Neural cell (in vitro differentiated cells): ENCODE measurements around the gene CRAT. TPM values are rescaled to one million over a fixed set of nuclear protein-coding genes. Genes with fewer than 3 reads are reported as not detected.
A peak's percentile ranks its signal among the peaks of the same experiment; 100 is the strongest.
"Not testable (repeated sequence)": the region's sequence is repeated elsewhere in the genome, so short reads cannot be mapped to it uniquely, and the experiment has no call there.

Experiments used
- H2AFZ ChIP-seq: fragments of 200-600, 300-800 bp; sonication (generic), shearing (Covaris generic); 2 replicates; pipeline ENCODE4 v1.6.0; 2014; ENCODE audit warnings: low read depth, mild to moderate bottlenecking, antibody characterized with exemption, low read length, moderate library complexity
- H3F3A ChIP-seq: fragments of 200-600 bp; shearing (Covaris generic); 2 replicates; pipeline ENCODE4 v1.6.1; 2016; ENCODE audit warnings: mild to moderate bottlenecking, moderate library complexity, mixed read lengths, antibody characterized with exemption, low read length; ENCODE audit not compliant: insufficient read depth, poor library complexity, severe bottlenecking
- H3K27ac ChIP-seq: fragments of 200-600, 300-800 bp; sonication (generic), shearing (Covaris generic); 2 replicates; pipeline ENCODE4 v1.5.1; 2014; ENCODE audit warnings: mild to moderate bottlenecking, low read length, moderate library complexity
- H3K27me3 ChIP-seq: fragments of 300-800, 200-600 bp; sonication (generic), shearing (Covaris generic); 2 replicates; pipeline ENCODE4 v1.6.0; 2014; ENCODE audit warnings: mild to moderate bottlenecking, low read depth, low read length, moderate library complexity; ENCODE audit not compliant: insufficient read depth
- H3K36me3 ChIP-seq: fragments of 300-800, 200-600 bp; sonication (generic), shearing (Covaris generic); 2 replicates; pipeline ENCODE4 v1.5.1; 2014; ENCODE audit warnings: mild to moderate bottlenecking, antibody characterized with exemption, low read length, moderate library complexity; ENCODE audit not compliant: insufficient read depth
- H3K4me2 ChIP-seq: fragments of 300-800, 200-600 bp; sonication (generic), shearing (Covaris generic); 2 replicates; pipeline ENCODE4 v1.6.0; 2014; ENCODE audit warnings: mild to moderate bottlenecking, low read length
- H3K4me3 ChIP-seq: fragments of 300-800, 200-600 bp; sonication (generic), shearing (Covaris generic); 2 replicates; pipeline ENCODE4 v1.5.1; 2014; ENCODE audit warnings: mild to moderate bottlenecking, low read length, moderate library complexity
- H3K79me2 ChIP-seq: fragments of 200-600 bp; shearing (Covaris generic); replicated peaks from 2 replicates; pipeline ENCODE4 v1.6.0; 2014; ENCODE audit warnings: mild to moderate bottlenecking, low read length, moderate library complexity; ENCODE audit not compliant: insufficient read depth
- H3K9ac ChIP-seq: fragments of 300-800, 200-600 bp; sonication (generic), shearing (Covaris generic); 2 replicates; pipeline ENCODE4 v1.6.1; 2016; ENCODE audit warnings: mild to moderate bottlenecking, low read length, mixed read lengths
- H3K9me2 ChIP-seq: fragments of 200-600 bp; shearing (Covaris generic); 2 replicates; pipeline ENCODE4 v1.6.1; 2016; ENCODE audit warnings: mild to moderate bottlenecking, low read length, mixed read lengths; ENCODE audit not compliant: insufficient read depth
- H3K9me3 ChIP-seq: fragments of 200-600, 300-800 bp; sonication (generic), shearing (Covaris generic); 2 replicates; pipeline ENCODE4 v1.6.1; 2016; ENCODE audit warnings: mild to moderate bottlenecking, mixed run types, low read length, moderate library complexity, mixed read lengths
- H4K20me1 ChIP-seq: fragments of 200-600 bp; shearing (Covaris generic); 2 replicates; pipeline ENCODE4 v1.6.1; 2016; ENCODE audit warnings: mild to moderate bottlenecking, mixed run types; ENCODE audit not compliant: insufficient read depth
- EP300 ChIP-seq: fragments of 450-650 bp; conservative IDR thresholded peaks from 2 replicates; pipeline ENCODE4 v1.6.1; 2014; ENCODE audit warnings: antibody characterized with exemption, mild to moderate bottlenecking, moderate library complexity; ENCODE audit not compliant: poor library complexity, severe bottlenecking
- EZH2 ChIP-seq: fragments of 200-600, 300-800 bp; shearing (Covaris generic), sonication (generic); IDR thresholded peaks from 2 replicates; pipeline ENCODE4 v1.6.1; 2014; ENCODE audit warnings: antibody characterized with exemption, low read length, borderline replicate concordance, mild to moderate bottlenecking; ENCODE audit not compliant: insufficient read depth, poor library complexity, severe bottlenecking
- MXI1 ChIP-seq: fragments of 450-650 bp; conservative IDR thresholded peaks from 2 replicates; pipeline ENCODE4 v1.6.1; 2014; ENCODE audit warnings: antibody characterized with exemption, mild to moderate bottlenecking; ENCODE audit not compliant: poor library complexity, severe bottlenecking
- POLR2AphosphoS5 ChIP-seq: IDR thresholded peaks from 2 replicates; pipeline ENCODE4 v1.6.1; 2012
- RAD21 ChIP-seq: fragments of 450-650 bp; conservative IDR thresholded peaks from 2 replicates; pipeline ENCODE4 v1.6.1; 2014; ENCODE audit warnings: antibody characterized with exemption, mild to moderate bottlenecking, moderate library complexity
- SMC3 ChIP-seq: fragments of 450-650 bp; conservative IDR thresholded peaks from 2 replicates; pipeline ENCODE4 v1.6.1; 2014; ENCODE audit warnings: antibody characterized with exemption, mild to moderate bottlenecking, moderate library complexity; ENCODE audit not compliant: poor library complexity
- TAF1 ChIP-seq: IDR thresholded peaks from 2 replicates; pipeline ENCODE4 v1.6.1; 2012; ENCODE audit warnings: low read depth
- polyA plus RNA-seq: library from polyadenylated mRNA; depleted of rRNA; stranded (reverse); fragments of >200 nt; gene quantifications from 2 replicates; pipeline ENCODE4 v1.2.3, GENCODE V29; 2014
- TF ChIP-seq, protein P1 (sequence below): fragments of 450-650 bp; IDR thresholded peaks from 2 replicates; pipeline ENCODE4 v1.5.1; 2014; ENCODE audit warnings: antibody characterized with exemption, mild to moderate bottlenecking, moderate library complexity; ENCODE audit not compliant: poor library complexity, severe bottlenecking
- TF ChIP-seq, protein P2 (sequence below): IDR thresholded peaks from 2 replicates; pipeline ENCODE4 v1.6.1; 2012; ENCODE audit warnings: borderline replicate concordance

The CRAT gene
- polyA plus RNA-seq, 1 donor from 2014 or later: 14.3 TPM

DNA sequence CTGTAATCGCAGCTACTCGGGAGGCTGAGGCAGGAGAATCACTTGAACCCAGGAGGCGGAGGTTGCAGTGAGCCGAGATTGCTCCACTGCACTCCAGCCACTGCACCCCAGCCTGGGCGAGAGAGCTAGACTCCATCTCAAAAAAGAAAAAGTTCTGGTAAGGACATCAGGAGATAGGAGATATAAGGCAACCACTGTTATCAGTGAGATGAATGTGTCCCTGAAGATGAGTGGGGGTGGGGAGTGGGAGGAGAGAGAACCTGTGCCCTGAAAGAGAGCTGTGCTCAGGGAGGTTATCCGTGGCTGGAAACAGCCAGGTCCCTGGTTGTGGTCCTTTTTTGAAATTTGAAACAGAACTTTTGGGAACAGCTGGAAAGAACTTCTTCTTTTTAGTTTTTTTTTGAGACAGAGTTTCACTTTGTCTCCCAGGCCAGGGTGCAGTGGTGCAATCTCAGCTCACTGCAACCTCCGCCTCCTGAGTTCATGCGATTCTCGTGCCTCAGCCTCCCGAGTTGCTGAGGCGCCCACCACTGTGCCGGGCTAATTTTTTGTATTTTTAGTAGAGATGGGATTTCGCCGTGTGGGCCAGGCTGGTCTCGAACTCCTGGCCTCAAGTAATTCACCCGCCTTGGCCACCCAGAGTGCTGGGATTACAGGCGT, 3.2 kb upstream of the CRAT start:
- H3K36me3 ChIP-seq: no peaks in the 10 kb centered on the region
- H3K9me2 ChIP-seq: no peaks in the 10 kb centered on the region
- no peaks in the 10 kb centered on the region for H4K20me1 ChIP-seq
- H3K27ac ChIP-seq: no peak overlapping the region
- no peak overlapping the region for H3K4me3 ChIP-seq
- H3K4me2 ChIP-seq: no peak overlapping the region
- no peaks in the 10 kb centered on the region for H3K27me3 ChIP-seq
- no peak overlapping the region for H2AFZ ChIP-seq
- no peak overlapping the region for H3K9ac ChIP-seq
- H3K79me2 ChIP-seq: peaks cover 23% of the 10 kb centered on the region
- H3F3A ChIP-seq: no peaks in the 10 kb centered on the region
- no peaks in the 10 kb centered on the region for H3K9me3 ChIP-seq
- no peak for TF ChIP-seq RAD21
- no peak for TF ChIP-seq TAF1

DNA sequence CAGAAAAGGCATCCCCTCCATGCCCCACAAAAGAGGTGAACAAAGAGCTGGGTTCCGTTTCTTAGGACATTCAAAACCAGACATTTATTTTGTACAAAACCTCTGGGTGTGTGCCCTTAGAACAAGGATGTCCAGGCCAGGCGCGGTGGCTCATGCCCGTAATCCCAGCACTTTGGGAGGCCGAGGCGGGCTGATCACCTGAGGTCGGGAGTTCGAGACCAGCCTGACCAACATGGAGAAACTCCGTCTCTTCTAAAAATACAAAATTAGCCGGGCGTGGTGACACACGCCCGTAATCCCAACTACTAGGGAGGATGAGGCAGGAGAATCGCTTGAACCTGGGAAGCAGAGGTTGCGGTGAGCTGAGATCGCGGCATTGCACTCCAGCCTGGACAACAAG, 1.9 kb upstream of the CRAT start:
- peaks cover 18% of the 10 kb centered on the region for H3K79me2 ChIP-seq
- not testable (repeated sequence) for H2AFZ ChIP-seq

DNA sequence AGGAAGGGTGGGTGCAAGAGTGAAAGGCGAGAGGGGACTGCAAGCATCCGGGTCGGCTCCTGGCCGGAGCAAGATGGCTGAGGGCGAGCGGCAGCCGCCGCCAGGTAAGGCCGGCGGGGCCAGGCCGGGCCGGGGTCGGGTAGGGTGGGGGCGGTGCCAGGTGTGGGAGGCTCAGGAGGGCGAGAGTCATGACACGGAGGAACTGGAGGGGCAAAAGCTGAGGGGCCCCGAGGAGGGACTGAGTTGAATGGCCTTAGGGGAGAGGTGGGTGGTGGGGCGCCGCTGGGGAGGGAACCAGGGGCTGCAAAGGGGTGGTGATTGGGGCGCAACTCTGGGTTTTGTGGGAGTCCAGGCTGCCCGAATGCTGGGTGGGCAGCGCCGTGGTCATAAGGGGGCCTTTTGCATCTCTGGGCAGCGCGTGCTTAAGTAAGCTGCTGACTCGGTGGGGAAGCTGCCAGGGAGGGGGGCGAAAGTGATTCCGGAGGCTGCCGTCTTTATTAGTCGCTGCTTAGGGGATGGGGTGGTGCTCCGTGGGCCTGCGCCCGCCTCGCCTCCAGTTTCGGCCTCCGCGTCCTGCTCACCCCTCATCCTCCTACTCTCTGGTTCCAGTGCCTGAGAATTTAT, 1.0 kb upstream of the CRAT start:
- Histone ChIP-seq H2AFZ (peak overlapping the region; percentile 98), H3K27ac (peak overlapping the region; percentile 93), H3K9me2 (no peaks in the 10 kb centered on the region), H3K4me3 (peak overlapping the region; percentile 96), H3F3A (no peaks in the 10 kb centered on the region), H3K9me3 (no peaks in the 10 kb centered on the region), H3K9ac (peak overlapping the region; percentile 92), H3K36me3 (no peaks in the 10 kb centered on the region), H3K79me2 (peaks cover 12% of the 10 kb centered on the region), H3K4me2 (peak overlapping the region; percentile 63), H3K27me3 (no peaks in the 10 kb centered on the region), H4K20me1 (no peaks in the 10 kb centered on the region)
- TF ChIP-seq RAD21: no peak
- no peak for TF ChIP-seq EP300
- TF ChIP-seq MXI1: no peak
- TF ChIP-seq SMC3: no peak

More for the DNA sequence above, 1.9 kb upstream of the CRAT start:
- Histone ChIP-seq H3K4me3 (peak overlapping the region; percentile 96), H3K9ac (peak overlapping the region; percentile 92), H3K4me2 (peak overlapping the region; percentile 63), H3K27ac (peak overlapping the region; percentile 93)
- not testable (repeated sequence) for H3F3A ChIP-seq, H4K20me1 ChIP-seq, H3K9me3 ChIP-seq, H3K9me2 ChIP-seq, H3K36me3 ChIP-seq, H3K27me3 ChIP-seq

DNA sequence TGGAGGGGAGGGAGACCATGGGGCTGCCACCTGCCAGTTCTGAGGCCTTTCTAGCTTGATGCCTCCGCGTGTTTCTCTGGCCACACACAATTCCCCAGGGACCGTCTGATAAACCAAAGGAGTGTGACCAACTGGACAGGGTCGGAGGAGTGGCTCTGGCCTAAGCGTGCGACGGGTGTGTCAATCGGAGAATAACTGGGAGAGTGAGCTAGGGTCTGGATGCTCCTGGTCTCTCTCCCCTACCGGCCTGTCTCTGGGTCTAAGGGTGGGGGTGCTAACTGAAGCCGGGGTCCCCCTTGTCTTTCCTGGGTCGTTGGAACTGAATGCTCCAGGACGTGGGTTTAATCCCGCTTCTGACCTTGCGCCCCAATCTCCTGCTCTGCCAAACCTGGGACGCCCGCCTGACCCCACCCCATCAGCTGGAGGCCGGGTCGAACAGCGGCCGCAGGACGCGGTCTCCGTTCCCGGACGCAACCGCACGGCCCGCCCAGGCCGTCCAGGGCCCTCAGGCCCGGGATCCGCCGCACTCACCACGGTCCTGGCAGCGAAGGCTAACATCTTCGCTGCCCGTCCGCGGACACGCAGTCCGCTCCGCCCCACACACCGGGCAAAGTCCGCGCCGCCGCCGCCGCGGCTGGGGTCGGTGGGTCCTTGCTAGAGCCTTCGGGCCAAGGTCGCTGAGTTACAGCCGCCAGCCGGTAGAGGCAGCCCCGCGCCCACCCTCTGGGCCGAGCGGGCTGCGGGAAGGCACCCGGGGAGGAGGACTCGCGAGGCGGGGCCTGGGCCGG, 447 bp downstream of the CRAT start:
- Histone ChIP-seq H3K9ac (peak overlapping the region; percentile 72), H2AFZ (peak overlapping the region; percentile 65), H3K36me3 (no peaks in the 10 kb centered on the region), H3F3A (no peaks in the 10 kb centered on the region), H3K27ac (no peak overlapping the region), H4K20me1 (no peaks in the 10 kb centered on the region), H3K4me3 (peak overlapping the region; percentile 96), H3K27me3 (no peaks in the 10 kb centered on the region), H3K79me2 (peaks cover 11% of the 10 kb centered on the region), H3K9me3 (no peaks in the 10 kb centered on the region), H3K9me2 (no peaks in the 10 kb centered on the region), H3K4me2 (peak overlapping the region; percentile 30)
- TF ChIP-seq EP300: no peak
- no peak for TF ChIP-seq MXI1
- no peak for TF ChIP-seq SMC3
- TF ChIP-seq, protein P1, sequence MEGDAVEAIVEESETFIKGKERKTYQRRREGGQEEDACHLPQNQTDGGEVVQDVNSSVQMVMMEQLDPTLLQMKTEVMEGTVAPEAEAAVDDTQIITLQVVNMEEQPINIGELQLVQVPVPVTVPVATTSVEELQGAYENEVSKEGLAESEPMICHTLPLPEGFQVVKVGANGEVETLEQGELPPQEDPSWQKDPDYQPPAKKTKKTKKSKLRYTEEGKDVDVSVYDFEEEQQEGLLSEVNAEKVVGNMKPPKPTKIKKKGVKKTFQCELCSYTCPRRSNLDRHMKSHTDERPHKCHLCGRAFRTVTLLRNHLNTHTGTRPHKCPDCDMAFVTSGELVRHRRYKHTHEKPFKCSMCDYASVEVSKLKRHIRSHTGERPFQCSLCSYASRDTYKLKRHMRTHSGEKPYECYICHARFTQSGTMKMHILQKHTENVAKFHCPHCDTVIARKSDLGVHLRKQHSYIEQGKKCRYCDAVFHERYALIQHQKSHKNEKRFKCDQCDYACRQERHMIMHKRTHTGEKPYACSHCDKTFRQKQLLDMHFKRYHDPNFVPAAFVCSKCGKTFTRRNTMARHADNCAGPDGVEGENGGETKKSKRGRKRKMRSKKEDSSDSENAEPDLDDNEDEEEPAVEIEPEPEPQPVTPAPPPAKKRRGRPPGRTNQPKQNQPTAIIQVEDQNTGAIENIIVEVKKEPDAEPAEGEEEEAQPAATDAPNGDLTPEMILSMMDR: peak; percentile 48
- TF ChIP-seq, protein P2, sequence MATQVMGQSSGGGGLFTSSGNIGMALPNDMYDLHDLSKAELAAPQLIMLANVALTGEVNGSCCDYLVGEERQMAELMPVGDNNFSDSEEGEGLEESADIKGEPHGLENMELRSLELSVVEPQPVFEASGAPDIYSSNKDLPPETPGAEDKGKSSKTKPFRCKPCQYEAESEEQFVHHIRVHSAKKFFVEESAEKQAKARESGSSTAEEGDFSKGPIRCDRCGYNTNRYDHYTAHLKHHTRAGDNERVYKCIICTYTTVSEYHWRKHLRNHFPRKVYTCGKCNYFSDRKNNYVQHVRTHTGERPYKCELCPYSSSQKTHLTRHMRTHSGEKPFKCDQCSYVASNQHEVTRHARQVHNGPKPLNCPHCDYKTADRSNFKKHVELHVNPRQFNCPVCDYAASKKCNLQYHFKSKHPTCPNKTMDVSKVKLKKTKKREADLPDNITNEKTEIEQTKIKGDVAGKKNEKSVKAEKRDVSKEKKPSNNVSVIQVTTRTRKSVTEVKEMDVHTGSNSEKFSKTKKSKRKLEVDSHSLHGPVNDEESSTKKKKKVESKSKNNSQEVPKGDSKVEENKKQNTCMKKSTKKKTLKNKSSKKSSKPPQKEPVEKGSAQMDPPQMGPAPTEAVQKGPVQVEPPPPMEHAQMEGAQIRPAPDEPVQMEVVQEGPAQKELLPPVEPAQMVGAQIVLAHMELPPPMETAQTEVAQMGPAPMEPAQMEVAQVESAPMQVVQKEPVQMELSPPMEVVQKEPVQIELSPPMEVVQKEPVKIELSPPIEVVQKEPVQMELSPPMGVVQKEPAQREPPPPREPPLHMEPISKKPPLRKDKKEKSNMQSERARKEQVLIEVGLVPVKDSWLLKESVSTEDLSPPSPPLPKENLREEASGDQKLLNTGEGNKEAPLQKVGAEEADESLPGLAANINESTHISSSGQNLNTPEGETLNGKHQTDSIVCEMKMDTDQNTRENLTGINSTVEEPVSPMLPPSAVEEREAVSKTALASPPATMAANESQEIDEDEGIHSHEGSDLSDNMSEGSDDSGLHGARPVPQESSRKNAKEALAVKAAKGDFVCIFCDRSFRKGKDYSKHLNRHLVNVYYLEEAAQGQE: no peak
- TF ChIP-seq RAD21: no peak
- TF ChIP-seq TAF1: peak; percentile 35
- TF ChIP-seq POLR2AphosphoS5: no peak
- no peak for TF ChIP-seq EZH2
